Measurements from ENCODE around the gene EFCAB6.

DNA sequence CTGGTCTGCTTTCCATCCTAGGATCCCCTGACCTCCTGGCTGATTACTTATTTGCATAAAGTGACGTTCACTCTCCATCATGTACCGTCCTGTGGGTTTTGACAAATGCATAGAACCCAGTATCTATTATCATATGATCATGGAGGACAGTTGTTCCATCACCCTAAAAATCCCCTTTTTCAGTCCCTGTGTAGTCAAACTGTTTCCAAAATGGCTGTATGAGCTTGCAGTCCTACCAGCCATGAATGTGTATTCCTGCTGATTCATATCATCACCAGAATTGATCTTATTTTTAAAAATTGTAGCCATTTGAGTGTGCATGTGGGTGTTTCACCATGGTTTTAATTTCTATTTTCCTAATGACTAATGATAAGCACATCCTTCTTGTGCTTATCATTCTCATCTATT, 291.5 kb downstream of the EFCAB6 start:
- TF ChIP-seq, protein P1, sequence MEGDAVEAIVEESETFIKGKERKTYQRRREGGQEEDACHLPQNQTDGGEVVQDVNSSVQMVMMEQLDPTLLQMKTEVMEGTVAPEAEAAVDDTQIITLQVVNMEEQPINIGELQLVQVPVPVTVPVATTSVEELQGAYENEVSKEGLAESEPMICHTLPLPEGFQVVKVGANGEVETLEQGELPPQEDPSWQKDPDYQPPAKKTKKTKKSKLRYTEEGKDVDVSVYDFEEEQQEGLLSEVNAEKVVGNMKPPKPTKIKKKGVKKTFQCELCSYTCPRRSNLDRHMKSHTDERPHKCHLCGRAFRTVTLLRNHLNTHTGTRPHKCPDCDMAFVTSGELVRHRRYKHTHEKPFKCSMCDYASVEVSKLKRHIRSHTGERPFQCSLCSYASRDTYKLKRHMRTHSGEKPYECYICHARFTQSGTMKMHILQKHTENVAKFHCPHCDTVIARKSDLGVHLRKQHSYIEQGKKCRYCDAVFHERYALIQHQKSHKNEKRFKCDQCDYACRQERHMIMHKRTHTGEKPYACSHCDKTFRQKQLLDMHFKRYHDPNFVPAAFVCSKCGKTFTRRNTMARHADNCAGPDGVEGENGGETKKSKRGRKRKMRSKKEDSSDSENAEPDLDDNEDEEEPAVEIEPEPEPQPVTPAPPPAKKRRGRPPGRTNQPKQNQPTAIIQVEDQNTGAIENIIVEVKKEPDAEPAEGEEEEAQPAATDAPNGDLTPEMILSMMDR (IDR thresholded peaks at IDR 0.05) = no peak
- TF ChIP-seq POLR2A (IDR thresholded peaks at IDR 0.05; ENCODE audit: low read depth) (no peak), EP300 (IDR thresholded peaks at IDR 0.05) (no peak)
